GM12878 (cell line): Measurements from ENCODE around the gene RSPO4. TPM values are rescaled to one million over a fixed set of nuclear protein-coding genes. Genes with fewer than 3 reads are reported as not detected.

Source experiments
- ATAC-seq: fragments of 200-7000 bp; cut with Tn5 transposase; 3 replicates; pipeline ENCODE4 v1.9.1; 2020; ENCODE audit warnings: mild to moderate bottlenecking, moderate library complexity
- BruUV-seq: library from RNA; stranded (reverse); fragments of 400-500 nt; replicated peaks from 2 replicates; lab custom pipeline; 2021; lab: Mats Ljungman, UMichigan
- CTCF ChIA-PET: fragments of 300-600 bp; sonication (Branson Sonifier 250); formaldehyde crosslinking; extraction: SDS; loops from one replicate; lab custom pipeline; 2021; ENCODE audit warnings: inconsistent platforms; lab: Yijun Ruan, JAX
- POLR2A ChIA-PET: fragments of 350-600 bp; formaldehyde crosslinking; extraction: SDS; loops from one replicate; lab custom pipeline; 2021; ENCODE audit warnings: inconsistent platforms; lab: Charles Lee
- RAD21 ChIA-PET: fragments of 300-600 bp; sonication (Branson Sonifier 250); formaldehyde crosslinking; loops from one replicate; lab custom pipeline; 2023; ENCODE audit warnings: antibody characterized with exemption; ENCODE audit not compliant: unreplicated experiment; lab: Charles Lee
- SMC1A ChIA-PET: fragments of 300-600 bp; sonication (Branson Sonifier 250); formaldehyde crosslinking; loops from one replicate; lab custom pipeline; 2023; ENCODE audit not compliant: unreplicated experiment, uncharacterized antibody; lab: Charles Lee
- DNase-seq: peaks from one replicate; pipeline ENCODE4 v3.0.0-alpha.2; 2011; ENCODE audit warnings: low read depth, low spot score
- FAIRE-seq: peaks from 3 replicates; lab custom pipeline; 2011; peaks lifted over from hg19 to GRCh38; lab: Jason Lieb, UNC
- H2AFZ ChIP-seq: 2 replicates; pipeline ENCODE4 v1.6.0; 2011; ENCODE audit warnings: low read depth, low read length, control low read depth; ENCODE audit not compliant: control insufficient read depth
- H3K27ac ChIP-seq: 2 replicates; pipeline ENCODE4 v1.5.1; 2011; ENCODE audit warnings: control low read depth; ENCODE audit not compliant: control insufficient read depth, insufficient read depth
- H3K27me3 ChIP-seq, 2 experiments: replicated peaks in 1 of 2; 2 replicates each; pipeline versions ENCODE4 v1.6.0 to v1.6.1; 2011; ENCODE audit warnings: low read length in 1 of 2; ENCODE audit not compliant: control insufficient read depth in 2 of 2, insufficient read depth in 2 of 2
- H3K36me3 ChIP-seq, 2 experiments: 2 replicates each; pipeline ENCODE4 v1.5.1; 2011; ENCODE audit warnings: low read length in 1 of 2; ENCODE audit not compliant: control insufficient read depth in 2 of 2, insufficient read depth in 2 of 2
- H3K4me1 ChIP-seq: 2 replicates; pipeline ENCODE4 v1.6.1; 2011; ENCODE audit warnings: mild to moderate bottlenecking, low read length, moderate library complexity, mixed read lengths; ENCODE audit not compliant: control insufficient read depth, insufficient read depth
- H3K4me2 ChIP-seq: 2 replicates; pipeline ENCODE4 v1.6.0; 2011; ENCODE audit warnings: control low read depth; ENCODE audit not compliant: control insufficient read depth, insufficient read depth
- H3K4me3 ChIP-seq: fragments of 200-600 bp; sonication (generic); 2 replicates; pipeline ENCODE4 v1.5.1; 2016
- H3K79me2 ChIP-seq: 2 replicates; pipeline ENCODE4 v1.6.0; 2011; ENCODE audit warnings: low read length; ENCODE audit not compliant: control insufficient read depth, insufficient read depth
- H3K9ac ChIP-seq: 2 replicates; pipeline ENCODE4 v1.8.0; 2011; ENCODE audit warnings: low read length, control low read depth, mixed read lengths; ENCODE audit not compliant: control insufficient read depth, insufficient read depth
- H3K9me3 ChIP-seq: replicated peaks from 3 replicates; pipeline ENCODE4 v1.5.1; 2011; ENCODE audit warnings: mild to moderate bottlenecking, low read length; ENCODE audit not compliant: control insufficient read depth, insufficient read depth
- H4K20me1 ChIP-seq: 2 replicates; pipeline ENCODE4 v1.6.0; 2011; ENCODE audit not compliant: control insufficient read depth, insufficient read depth
- BCL3 ChIP-seq: IDR thresholded peaks from 2 replicates; pipeline ENCODE4 v1.6.1; 2011; ENCODE audit warnings: borderline replicate concordance, low read depth, mild to moderate bottlenecking, moderate library complexity, low read length; ENCODE audit not compliant: insufficient read depth, poor library complexity, severe bottlenecking
- CBFB ChIP-seq: IDR thresholded peaks from 2 replicates; pipeline ENCODE4 v1.6.1; 2016; ENCODE audit warnings: antibody characterized with exemption, low read depth
- CBX5 ChIP-seq: sonication (generic); IDR thresholded peaks from 2 replicates; pipeline ENCODE4 v1.6.1; 2016; ENCODE audit warnings: low read depth, moderate library complexity, mild to moderate bottlenecking, inconsistent platforms
- CEBPZ ChIP-seq: fragments of 150-350 bp; IDR thresholded peaks from 2 replicates; pipeline ENCODE4 v1.6.1; 2016; ENCODE audit warnings: low read depth, low read length
- HCFC1 ChIP-seq: fragments of 150-350 bp; IDR thresholded peaks from 2 replicates; pipeline ENCODE4 v1.6.1; 2014; ENCODE audit warnings: low read length
- MYC ChIP-seq: IDR thresholded peaks from 2 replicates; pipeline ENCODE4 v1.6.1; 2011; ENCODE audit warnings: mild to moderate bottlenecking, low read length, moderate library complexity, inconsistent platforms; ENCODE audit not compliant: insufficient read depth, insufficient replicate concordance, insufficient read length, severe bottlenecking
- POLR2AphosphoS2 ChIP-seq: IDR thresholded peaks from 2 replicates; pipeline ENCODE4 v1.6.1; 2011; ENCODE audit warnings: low read depth, mild to moderate bottlenecking, low read length, improper control_type of control experiment, moderate library complexity
- REST ChIP-seq: IDR thresholded peaks from 2 replicates; pipeline ENCODE4 v1.6.1; 2012; ENCODE audit warnings: mild to moderate bottlenecking, low read depth, low read length
- RFX5 ChIP-seq: IDR thresholded peaks from 2 replicates; pipeline ENCODE4 v1.6.1; 2011; ENCODE audit warnings: low read depth, low read length, improper control_type of control experiment
- USF1 ChIP-seq: IDR thresholded peaks from 2 replicates; pipeline ENCODE4 v1.6.1; 2011; ENCODE audit warnings: borderline replicate concordance, low read depth, mild to moderate bottlenecking, moderate library complexity, mixed read lengths, low read length; ENCODE audit not compliant: insufficient read depth; ENCODE audit errors: extremely low read length
- WGBS: methylation state at CpG from one replicate; pipeline ENCODE4 v1.1.6; 2016; ENCODE audit warnings: low lambda C conversion rate; ENCODE audit not compliant: insufficient replicate concordance, insufficient coverage; ENCODE audit errors: missing lambda C conversion rate; 5-methylcytosine and 5-hydroxymethylcytosine counted together
- in situ Hi-C: fragments of 300-500 bp; cut with MboI; formaldehyde crosslinking; loops from 9 replicates; pipeline ENCODE4 v1.14.3; 2018; ENCODE audit warnings: mixed read lengths
- intact Hi-C: fragments of 100-400 bp; cut with micrococcal nuclease; formaldehyde crosslinking; loops from one replicate; pipeline ENCODE4 v1.14.2; 2022; ENCODE audit not compliant: unreplicated experiment
- polyA plus RNA-seq, 11 experiments: library from polyadenylated mRNA; depleted of rRNA in 4 of 11; unstranded in 6 of 11; stranded (reverse) in 5 of 11; fragments of >200 nt; fragmentation: Nextera tagmentation in 4 of 11; fragmentation: Illumina TruSeq in 1 of 11; extraction: Ambion mirVana in 4 of 11; extraction: Trizol in 1 of 11; gene quantifications; 1 replicate in 1 of 11; 2 replicates in 10 of 11; pipeline versions ENCODE4 v1.2.1 to v1.2.3, GENCODE V29; 2011 to 2016; ENCODE audit warnings: inconsistent platforms in 2 of 11, missing spikeins in 2 of 11, low read depth in 1 of 11
- total RNA-seq, 4 experiments: library from RNA; depleted of rRNA in 3 of 4; stranded (reverse); fragments of >200 nt in 3 of 4; fragmentation: Illumina TruSeq in 1 of 4; extraction: Trizol in 1 of 4; gene quantifications; 2 replicates each; pipeline versions ENCODE4 v1.2.1 to v1.2.3, GENCODE V29; 2013 to 2021

RSPO4 gene
- total and polyA plus RNA-seq, 10 of the 15 experiments (the other 5 are each of a cell fraction or from before 2014, with no cell fraction given) = 0.06 TPM; not detected in 9

- no peak for TF ChIP-seq POLR2AphosphoS2
- no peak for TF ChIP-seq BCL3
- no peak for TF ChIP-seq CBX5
- TF ChIP-seq HCFC1 = no peak
Measured at GRCh38 chr20:987677-988076, 14.4 kb downstream of the RSPO4 start (continued).

- Histone ChIP-seq H3K36me3 (no peaks in the 10 kb centered on the region), H3K4me1 (no peaks in the 10 kb centered on the region), H3K27ac (no peak overlapping the region), H3K27me3 (peaks cover 1 to 8% of the 10 kb centered on the region in 2 experiments; a peak in 3 of 4 replicates), H2AFZ (no peak overlapping the region), H3K4me2 (no peak overlapping the region), H3K9me3 (no peaks in the 10 kb centered on the region), H3K79me2 (no peaks in the 10 kb centered on the region), H4K20me1 (no peaks in the 10 kb centered on the region), H3K4me3 (no peak overlapping the region), H3K9ac (no peak overlapping the region)
- SMC1A ChIA-PET = interaction anchor here (0.6 kb wide), 1 partner anchor 183 kb away, joined by 3 read pairs; no protein-coding TSS in a partner anchor
- POLR2A ChIA-PET = no interaction called here
- intact Hi-C loops = no loop called here
- no TSS peak for BruUV-seq
- ATAC-seq (no peak), DNase-seq (no peak), FAIRE-seq (no peak)
- WGBS = 54% methylated on average over 4 of the region's 4 CpGs
- RAD21 ChIA-PET = no interaction called here
- in situ Hi-C loops = no loop called here
- CTCF ChIA-PET = interaction anchor here (1.5 to 1.6 kb wide), 2 partner anchors 11 to 122 kb away, joined by 3 read pairs; no protein-coding TSS in a partner anchor
- TF ChIP-seq RFX5 = no peak
- TF ChIP-seq CEBPZ = no peak
- TF ChIP-seq CBFB = no peak
- no peak for TF ChIP-seq REST
- TF ChIP-seq MYC = no peak
- no peak for TF ChIP-seq USF1
Measured at GRCh38 chr20:986733-987355, 15.3 kb downstream of the RSPO4 start.
